A673 (cell line): ENCODE results near the gene SPECC1L. TPM values are rescaled to one million over a fixed set of nuclear protein-coding genes. Genes with fewer than 3 reads are reported as not detected.

Experiments used
- BruUV-seq: library from RNA; stranded (reverse); fragments of 400-500 nt; replicated peaks from 2 replicates; lab custom pipeline; 2021; lab: Mats Ljungman, UMichigan
- CTCF ChIA-PET: fragments of 300-600 bp; sonication (Branson Sonifier 250); formaldehyde crosslinking; loops from one replicate; lab custom pipeline; 2022; ENCODE audit warnings: antibody characterized with exemption; lab: Charles Lee
- POLR2A ChIA-PET: fragments of 300-600 bp; sonication (Branson Sonifier 250); formaldehyde crosslinking; loops from one replicate; lab custom pipeline; 2022; ENCODE audit warnings: antibody characterized with exemption; ENCODE audit not compliant: low non-redundant PET; lab: Charles Lee
- DNase-seq: peaks from one replicate; pipeline ENCODE4 v3.0.0-alpha.2; 2015; ENCODE audit warnings: low spot score
- H3K27ac ChIP-seq: fragments of 200-600 bp; sonication (generic); 2 replicates; pipeline ENCODE4 v1.5.1; 2016; ENCODE audit warnings: mixed run types, low read depth, mild to moderate bottlenecking, mixed read lengths, antibody characterized with exemption, low read length; ENCODE audit not compliant: poor library complexity, severe bottlenecking
- H3K27me3 ChIP-seq: fragments of 200-600 bp; sonication (generic); replicated peaks from 2 replicates; pipeline ENCODE4 v1.6.1; 2017; ENCODE audit warnings: mixed run types, low read depth, mild to moderate bottlenecking, mixed read lengths, antibody characterized with exemption, low read length; ENCODE audit not compliant: insufficient read depth, poor library complexity
- H3K36me3 ChIP-seq: fragments of 200-600 bp; sonication (generic); 2 replicates; pipeline ENCODE4 v1.6.1; 2016; ENCODE audit warnings: mixed run types, mild to moderate bottlenecking, mixed read lengths, antibody characterized with exemption, low read length; ENCODE audit not compliant: insufficient read depth, poor library complexity, severe bottlenecking
- H3K4me1 ChIP-seq: fragments of 200-600 bp; sonication (generic); 2 replicates; pipeline ENCODE4 v1.6.1; 2017; ENCODE audit warnings: mixed run types, mild to moderate bottlenecking, mixed read lengths, antibody characterized with exemption, low read length; ENCODE audit not compliant: insufficient read depth, poor library complexity, severe bottlenecking
- H3K4me3 ChIP-seq: fragments of 200-600 bp; sonication (generic); 2 replicates; pipeline ENCODE4 v1.5.1; 2016; ENCODE audit warnings: low read depth, mixed run types, mild to moderate bottlenecking, mixed read lengths, low read length; ENCODE audit not compliant: poor library complexity, severe bottlenecking
- H3K9me3 ChIP-seq: fragments of 200-600 bp; sonication (generic); 2 replicates; pipeline ENCODE4 v1.6.1; 2016; ENCODE audit warnings: mixed run types, low read depth, mild to moderate bottlenecking, mixed read lengths, antibody characterized with exemption, low read length; ENCODE audit not compliant: poor library complexity, severe bottlenecking
- CTCF ChIP-seq: fragments of 300-800, 200-600 bp; sonication (generic); conservative IDR thresholded peaks from 2 replicates; pipeline ENCODE4 v1.5.1; 2017; ENCODE audit warnings: low read depth, mild to moderate bottlenecking, antibody characterized with exemption, low read length, moderate library complexity, mixed read lengths
- EZH2 ChIP-seq: fragments of 200-600 bp; sonication (generic); IDR thresholded peaks from 2 replicates; pipeline ENCODE4 v1.6.1; 2017; ENCODE audit warnings: borderline replicate concordance, low read depth, mild to moderate bottlenecking, mixed read lengths, antibody characterized with exemption, low read length; ENCODE audit not compliant: poor library complexity, severe bottlenecking
- intact Hi-C: fragments of 100-400 bp; cut with micrococcal nuclease; formaldehyde crosslinking; loops from one replicate; pipeline ENCODE4 v1.10.0; 2022; ENCODE audit not compliant: unreplicated experiment
- total RNA-seq: library from RNA; stranded (reverse); gene quantifications from 2 replicates; pipeline ENCODE4 v1.2.3, GENCODE V29; 2021

Gene SPECC1L
- total RNA-seq, 1 experiment from 2014 or later, result 56.7 TPM

GRCh38 chr22:24463071-24463760 lies 192.6 kb downstream of the SPECC1L start:
- CTCF ChIA-PET, result no interaction called here
- no TSS peak for BruUV-seq
- intact Hi-C loops, result no loop called here
- no peaks in the 10 kb centered on the region for H3K9me3 ChIP-seq
- no peaks in the 10 kb centered on the region for H3K36me3 ChIP-seq
- POLR2A ChIA-PET, result no interaction called here
- H3K4me1 ChIP-seq, result peaks cover 28% of the 10 kb centered on the region
- no peak for TF ChIP-seq CTCF
- no peak for TF ChIP-seq EZH2
- H3K27me3 ChIP-seq, result no peaks in the 10 kb centered on the region
- DNase-seq, result no peak
- H3K27ac ChIP-seq, result no peak overlapping the region
- no peak overlapping the region for H3K4me3 ChIP-seq

GRCh38 chr22:24465566-24465965 lies 194.9 kb downstream of the SPECC1L start:
- Histone ChIP-seq H3K4me1 (peaks cover 18% of the 10 kb centered on the region), H3K4me3 (no peak overlapping the region), H3K27me3 (no peaks in the 10 kb centered on the region), H3K27ac (no peak overlapping the region), H3K9me3 (no peaks in the 10 kb centered on the region), H3K36me3 (no peaks in the 10 kb centered on the region)
- POLR2A ChIA-PET, result no interaction called here
- BruUV-seq, result no TSS peak
- no peak for TF ChIP-seq EZH2
- TF ChIP-seq CTCF, result no peak
- CTCF ChIA-PET, result no interaction called here
- no peak for DNase-seq
- intact Hi-C loops, result no loop called here

GRCh38 chr22:24465975-24466374 lies 195.3 kb downstream of the SPECC1L start:
- Histone ChIP-seq H3K27me3 (no peaks in the 10 kb centered on the region), H3K9me3 (no peaks in the 10 kb centered on the region), H3K4me1 (peaks cover 14% of the 10 kb centered on the region), H3K4me3 (no peak overlapping the region), H3K36me3 (no peaks in the 10 kb centered on the region), H3K27ac (no peak overlapping the region)
- POLR2A ChIA-PET, result no interaction called here
- no peak for DNase-seq
- CTCF ChIA-PET, result no interaction called here
- no peak for TF ChIP-seq EZH2
- intact Hi-C loops, result no loop called here
- BruUV-seq, result no TSS peak

GRCh38 chr22:24466716-24467328 lies 196.2 kb downstream of the SPECC1L start:
- intact Hi-C loops, result no loop called here
- H3K4me3 ChIP-seq, result no peak overlapping the region
- H3K9me3 ChIP-seq, result no peaks in the 10 kb centered on the region
- peaks cover 12% of the 10 kb centered on the region for H3K4me1 ChIP-seq
- no TSS peak for BruUV-seq
- H3K27ac ChIP-seq, result peak overlapping the region; percentile 34
- H3K27me3 ChIP-seq, result no peaks in the 10 kb centered on the region
- H3K36me3 ChIP-seq, result no peaks in the 10 kb centered on the region
- CTCF ChIA-PET, result interaction anchor here (0.5 to 0.7 kb wide), 2 partner anchors 14 to 56 kb away, joined by 3 to 6 read pairs; no protein-coding TSS in a partner anchor
- TF ChIP-seq EZH2, result no peak
- POLR2A ChIA-PET, result no interaction called here
- DNase-seq, result peak; percentile 86
